H9 (cell line): ENCODE results near the gene IL20RA. TPM values are rescaled to one million over a fixed set of nuclear protein-coding genes. Genes with fewer than 3 reads are reported as not detected.

ENCODE experiments used
- DNase-seq: peaks from one replicate; pipeline ENCODE4 v3.0.0-alpha.2; 2017
- H2AFZ ChIP-seq: one replicate; pipeline ENCODE4 v1.6.1; 2013; ENCODE audit warnings: mild to moderate bottlenecking, low read length, control low read depth, moderate library complexity
- H2AK5ac ChIP-seq: 2 replicates; pipeline ENCODE4 v1.6.1; 2013; ENCODE audit warnings: low read length, control low read depth, mixed read lengths; ENCODE audit not compliant: insufficient read length
- H2BK120ac ChIP-seq: one replicate; pipeline ENCODE4 v1.6.1; 2013; ENCODE audit warnings: low read depth, mild to moderate bottlenecking, low read length, control low read depth, inconsistent platforms; ENCODE audit not compliant: poor library complexity, severe bottlenecking
- H2BK12ac ChIP-seq: 2 replicates; pipeline ENCODE4 v1.6.1; 2013; ENCODE audit warnings: low read length, control low read depth, mixed read lengths, low read depth; ENCODE audit not compliant: insufficient read length
- H2BK15ac ChIP-seq: 2 replicates; pipeline ENCODE4 v1.6.1; 2013; ENCODE audit warnings: low read depth, low read length, control low read depth
- H2BK20ac ChIP-seq: one replicate; pipeline ENCODE4 v1.6.1; 2013; ENCODE audit warnings: low read depth, mild to moderate bottlenecking, low read length, control low read depth, inconsistent platforms; ENCODE audit not compliant: poor library complexity, severe bottlenecking
- H2BK5ac ChIP-seq: 2 replicates; pipeline ENCODE4 v1.6.1; 2013; ENCODE audit warnings: low read length, control low read depth, mixed read lengths; ENCODE audit not compliant: insufficient read length
- H3K14ac ChIP-seq: 2 replicates; pipeline ENCODE4 v1.6.1; 2013; ENCODE audit warnings: low read length, control low read depth; ENCODE audit not compliant: insufficient read depth
- H3K18ac ChIP-seq: 2 replicates; pipeline ENCODE4 v1.6.1; 2013; ENCODE audit warnings: low read depth, mild to moderate bottlenecking, mixed read lengths, low read length, control low read depth; ENCODE audit not compliant: insufficient read length
- H3K23ac ChIP-seq: 2 replicates; pipeline ENCODE4 v1.6.1; 2013; ENCODE audit warnings: low read length, control low read depth, mixed read lengths, low read depth; ENCODE audit not compliant: insufficient read length
- H3K23me2 ChIP-seq: 2 replicates; pipeline ENCODE4 v1.6.1; 2013; ENCODE audit warnings: low read depth, mild to moderate bottlenecking, mixed read lengths, low read length, control low read depth; ENCODE audit not compliant: insufficient read length, poor library complexity, severe bottlenecking
- H3K27ac ChIP-seq: 2 replicates; pipeline ENCODE4 v1.5.1; 2013; ENCODE audit warnings: low read length, control low read depth, mixed read lengths, low read depth; ENCODE audit not compliant: insufficient read length
- H3K27me3 ChIP-seq: 2 replicates; pipeline ENCODE4 v1.6.1; 2013; ENCODE audit warnings: low read length, control low read depth, inconsistent platforms; ENCODE audit not compliant: insufficient read depth
- H3K4ac ChIP-seq: 2 replicates; pipeline ENCODE4 v1.6.1; 2013; ENCODE audit warnings: low read depth, mild to moderate bottlenecking, control low read depth, inconsistent platforms, low read length, moderate library complexity
- H3K4me1 ChIP-seq: 2 replicates; pipeline ENCODE4 v1.6.1; 2013; ENCODE audit warnings: low read length, control low read depth, inconsistent platforms; ENCODE audit not compliant: insufficient read depth
- H3K4me2 ChIP-seq: 2 replicates; pipeline ENCODE4 v1.6.1; 2013; ENCODE audit warnings: low read length, control low read depth, mixed read lengths; ENCODE audit not compliant: insufficient read length, insufficient read depth
- H3K56ac ChIP-seq: 2 replicates; pipeline ENCODE4 v1.6.1; 2013; ENCODE audit warnings: low read depth, mild to moderate bottlenecking, mixed read lengths, low read length, control low read depth; ENCODE audit not compliant: insufficient read length
- H3K79me1 ChIP-seq: 2 replicates; pipeline ENCODE4 v1.6.1; 2013; ENCODE audit warnings: low read depth, mild to moderate bottlenecking, moderate library complexity, low read length, control low read depth, inconsistent platforms; ENCODE audit not compliant: insufficient read depth, poor library complexity, severe bottlenecking
- H3K79me2 ChIP-seq: 2 replicates; pipeline ENCODE4 v1.6.1; 2013; ENCODE audit warnings: low read length, control low read depth, inconsistent platforms; ENCODE audit not compliant: insufficient read depth
- H3K9ac ChIP-seq: 2 replicates; pipeline ENCODE4 v1.6.1; 2013; ENCODE audit warnings: low read length, control low read depth, mixed read lengths; ENCODE audit not compliant: insufficient read length; ENCODE audit errors: extremely low read depth
- H3K9me3 ChIP-seq: one replicate; pipeline ENCODE4 v1.6.1; 2013; ENCODE audit warnings: low read depth, low read length, inconsistent platforms; ENCODE audit not compliant: control insufficient read depth
- H3T11ph ChIP-seq: one replicate; pipeline ENCODE4 v1.6.1; 2013; ENCODE audit warnings: mild to moderate bottlenecking, low read length, control low read depth, inconsistent platforms
- H4K20me1 ChIP-seq: one replicate; pipeline ENCODE4 v1.6.1; 2013; ENCODE audit not compliant: control insufficient read depth, insufficient read length, insufficient read depth
- H4K5ac ChIP-seq: 2 replicates; pipeline ENCODE4 v1.6.1; 2013; ENCODE audit warnings: low read depth, mild to moderate bottlenecking, mixed read lengths, low read length, control low read depth; ENCODE audit not compliant: insufficient read length
- H4K8ac ChIP-seq: replicated peaks from 2 replicates; pipeline ENCODE4 v1.6.1; 2013; ENCODE audit warnings: low read length, control low read depth, mixed read lengths, low read depth; ENCODE audit not compliant: insufficient read length
- H4K91ac ChIP-seq: 2 replicates; pipeline ENCODE4 v1.6.1; 2013; ENCODE audit warnings: low read depth, mild to moderate bottlenecking, moderate library complexity, mixed read lengths, low read length, control low read depth; ENCODE audit not compliant: insufficient read length
- H3K27ac Mint-ChIP-seq, 3 experiments: 2 replicates in 2 of 3; 3 replicates in 1 of 3; pipeline ENCODE4 v1.8.0; 2020 to 2021; ENCODE audit warnings: mixed read lengths in 3 of 3, mild to moderate bottlenecking in 1 of 3, moderate library complexity in 1 of 3
- H3K27me3 Mint-ChIP-seq: 2 replicates; pipeline ENCODE4 v1.8.0; 2021; ENCODE audit warnings: low read depth, mild to moderate bottlenecking, moderate library complexity, mixed read lengths
- H3K36me3 Mint-ChIP-seq, 3 experiments: 2 replicates in 2 of 3; 3 replicates in 1 of 3; pipeline ENCODE4 v1.8.0; 2020 to 2021; ENCODE audit warnings: low read depth in 3 of 3, mixed read lengths in 3 of 3; ENCODE audit not compliant: insufficient read depth in 1 of 3
- H3K4me1 Mint-ChIP-seq, 2 experiments: 2 replicates each; pipeline ENCODE4 v1.8.0; 2020; ENCODE audit warnings: mixed read lengths in 2 of 2
- H3K4me3 Mint-ChIP-seq, 2 experiments: 2 replicates in 1 of 2; 3 replicates in 1 of 2; pipeline ENCODE4 v1.8.0; 2020 to 2021; ENCODE audit warnings: mild to moderate bottlenecking in 2 of 2, mixed read lengths in 2 of 2, moderate library complexity in 1 of 2
- H3K9me3 Mint-ChIP-seq, 2 experiments: 2 replicates in 1 of 2; 3 replicates in 1 of 2; pipeline ENCODE4 v1.8.0; 2020; ENCODE audit warnings: mild to moderate bottlenecking in 2 of 2, mixed read lengths in 2 of 2, moderate library complexity in 1 of 2
- CTCF ChIP-seq: fragments of 200-600 bp; sonication (generic); conservative IDR thresholded peaks from 3 replicates; pipeline ENCODE4 v1.8.0; 2021; ENCODE audit warnings: antibody characterized with exemption, mild to moderate bottlenecking
- WGBS: extraction: QIAGEN DNeasy Blood & Tissue Kit; methylation state at CpG from one replicate; pipeline ENCODE4 v1.1.7; 2013; ENCODE audit warnings: missing lambda C conversion rate, low lambda C conversion rate, mixed read lengths; ENCODE audit not compliant: insufficient read length; ENCODE audit errors: extremely low coverage; 5-methylcytosine and 5-hydroxymethylcytosine counted together
- total RNA-seq: library from RNA; stranded (reverse); gene quantifications from 2 replicates; pipeline ENCODE4 v1.2.1, GENCODE V29; 2021

Gene IL20RA
- total RNA-seq, 1 experiment from 2014 or later: 0.74 TPM

DNA sequence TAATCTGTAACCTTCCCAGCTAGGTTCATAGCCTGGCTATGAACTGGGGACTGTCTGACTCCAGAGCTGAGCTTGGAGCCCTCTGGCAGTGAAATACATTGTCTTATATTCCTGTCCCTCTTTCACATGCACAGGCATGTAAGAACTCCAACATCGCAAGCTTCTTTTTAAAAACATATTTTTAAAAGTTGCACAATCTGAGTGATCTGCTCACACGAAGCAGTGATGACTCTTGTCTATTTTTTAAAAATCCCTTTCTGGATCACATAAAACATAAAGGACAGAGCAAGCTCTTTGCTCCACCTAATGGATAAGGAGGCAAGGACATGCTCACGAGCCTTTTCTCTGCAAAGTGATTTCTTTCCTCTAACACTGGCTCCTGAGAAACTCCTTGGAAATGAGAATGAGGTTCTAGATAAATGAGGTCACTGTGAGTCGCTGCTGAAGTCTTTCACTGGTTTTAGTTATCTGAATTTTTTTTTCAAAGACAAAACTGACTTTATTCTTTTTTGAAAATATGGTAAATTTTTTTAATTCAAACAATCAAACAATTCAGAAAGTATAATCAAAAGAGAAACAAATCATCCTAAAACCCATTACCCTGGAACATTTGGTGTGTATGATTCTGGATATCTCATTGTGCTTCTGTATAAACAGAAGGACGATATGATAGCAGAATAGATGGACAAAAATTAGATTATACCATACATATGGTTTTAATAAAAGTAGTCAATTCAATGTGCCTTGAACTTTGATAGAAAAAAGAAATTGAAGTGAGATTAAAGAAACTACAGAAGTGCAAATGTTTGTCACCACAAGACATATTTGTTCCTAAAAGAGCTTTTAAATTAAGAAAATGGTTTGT, 30.8 kb downstream of the IL20RA start:
- Mint-ChIP-seq H3K27ac (no peak overlapping the region), H3K4me1 (peaks cover 0 to 5% of the 10 kb centered on the region in 2 experiments; a peak in 1 of 4 replicates), H3K9me3 (no peaks in the 10 kb centered on the region), H3K27me3 (no peaks in the 10 kb centered on the region), H3K4me3 (no peak overlapping the region), H3K36me3 (no peaks in the 10 kb centered on the region)
- DNase-seq: no peak
- H3T11ph ChIP-seq: no peak overlapping the region
- H3K14ac ChIP-seq: no peak overlapping the region
- no peak overlapping the region for H3K56ac ChIP-seq
- no peaks in the 10 kb centered on the region for H3K27me3 ChIP-seq
- H4K8ac ChIP-seq: no peak overlapping the region
- H3K27ac ChIP-seq: no peak overlapping the region
- H3K4me1 ChIP-seq: no peaks in the 10 kb centered on the region
- H2BK20ac ChIP-seq: no peak overlapping the region
- H3K23ac ChIP-seq: no peak overlapping the region
- no peak overlapping the region for H2BK12ac ChIP-seq
- no peak overlapping the region for H3K9ac ChIP-seq
- H3K79me2 ChIP-seq: no peaks in the 10 kb centered on the region
- no peaks in the 10 kb centered on the region for H3K9me3 ChIP-seq
- no peak overlapping the region for H3K4ac ChIP-seq
- no CpG with 5 or more reads among the region's 5 CpGs for WGBS
- H3K79me1 ChIP-seq: no peaks in the 10 kb centered on the region
- H2BK120ac ChIP-seq: no peak overlapping the region
- no peak overlapping the region for H2AFZ ChIP-seq
- H2BK5ac ChIP-seq: no peak overlapping the region
- H3K23me2 ChIP-seq: no peaks in the 10 kb centered on the region
- H3K4me2 ChIP-seq: no peak overlapping the region
- no peak overlapping the region for H3K18ac ChIP-seq
- no peak overlapping the region for H4K5ac ChIP-seq
- H4K91ac ChIP-seq: no peak overlapping the region
- TF ChIP-seq CTCF: peak; percentile 74
- H2BK15ac ChIP-seq: no peak overlapping the region
- H4K20me1 ChIP-seq: no peaks in the 10 kb centered on the region
- H2AK5ac ChIP-seq: no peak overlapping the region
